DND-41 (cell line): ENCODE data around the gene PJA1.

Experiments used
- CTCF ChIP-seq: IDR thresholded peaks from 2 replicates; pipeline ENCODE4 v1.5.1; 2012; ENCODE audit warnings: borderline replicate concordance, low read length, moderate library complexity, mild to moderate bottlenecking; ENCODE audit not compliant: poor library complexity, severe bottlenecking; ENCODE audit errors: extremely low read depth
- EZH2 ChIP-seq: IDR thresholded peaks from 3 replicates; pipeline ENCODE4 v1.6.1; 2012; ENCODE audit warnings: borderline replicate concordance, low read depth, mild to moderate bottlenecking, moderate library complexity, low read length, inconsistent platforms; ENCODE audit not compliant: severe bottlenecking

- TF ChIP-seq EZH2 (no peak), CTCF (no peak)
Observed at GRCh38 chrX:69131886-69132285, 33.4 kb downstream of the PJA1 start.
